GM12892 (cell line): ENCODE results near the gene IFT27.

Experiments
- POLR2A ChIP-seq: IDR thresholded peaks from 2 replicates; pipeline ENCODE4 v1.6.1; 2011; ENCODE audit warnings: low read depth, low read length, control low read depth
- POLR2AphosphoS5 ChIP-seq: IDR thresholded peaks from 2 replicates; pipeline ENCODE4 v1.6.1; 2011; ENCODE audit warnings: low read depth, low read length, control low read depth
- TAF1 ChIP-seq: IDR thresholded peaks from 2 replicates; pipeline ENCODE4 v1.6.1; 2011; ENCODE audit warnings: low read depth, mild to moderate bottlenecking, control low read depth, low read length, borderline replicate concordance

DNA sequence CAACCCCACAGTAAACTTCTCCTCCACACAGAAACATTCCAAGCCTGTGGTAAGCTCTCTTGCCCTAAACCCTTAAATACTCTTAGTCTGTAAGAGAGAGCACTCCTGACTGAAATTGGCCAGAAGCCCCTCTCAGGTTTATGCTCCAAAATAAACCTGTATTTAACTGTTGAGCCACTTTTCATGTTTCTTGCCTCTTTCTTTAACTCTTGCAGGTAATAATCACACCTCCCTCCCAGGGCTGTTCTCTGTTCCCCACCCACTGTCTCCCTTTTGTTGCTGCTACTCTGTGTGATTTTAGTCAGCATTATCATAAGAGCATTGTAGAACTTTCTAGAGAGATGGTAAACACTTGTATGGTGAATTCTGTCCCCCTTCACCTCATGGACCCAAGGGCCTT lies 2.1 kb upstream of the IFT27 start:
- no peak for TF ChIP-seq POLR2A
- no peak for TF ChIP-seq TAF1
- TF ChIP-seq POLR2AphosphoS5: no peak
